PC-3 (cell line): ENCODE data around the gene FARP1. TPM values are rescaled to one million over a fixed set of nuclear protein-coding genes. Genes with fewer than 3 reads are reported as not detected.

ENCODE experiments used
- ATAC-seq: fragments of 200-7000 bp; cut with Tn5 transposase; 2 replicates; pipeline ENCODE4 v1.9.1; 2020; ENCODE audit warnings: mild to moderate bottlenecking, moderate library complexity
- BruUV-seq: library from RNA; stranded (reverse); fragments of 400-500 nt; replicated peaks from 2 replicates; lab custom pipeline; 2021; lab: Mats Ljungman, UMichigan
- CTCF ChIA-PET: fragments of 300-600 bp; sonication (Branson Sonifier 250); formaldehyde crosslinking; loops from one replicate; lab custom pipeline; 2022; ENCODE audit warnings: antibody characterized with exemption; lab: Charles Lee
- POLR2A ChIA-PET: fragments of 300-600 bp; sonication (Branson Sonifier 250); formaldehyde crosslinking; loops from one replicate; lab custom pipeline; 2022; ENCODE audit warnings: antibody characterized with exemption; ENCODE audit not compliant: unreplicated experiment; lab: Charles Lee
- DNase-seq: peaks from one replicate; pipeline ENCODE4 v3.0.0-alpha.2; 2015
- H2AFZ ChIP-seq: fragments of 300-600 bp; sonication (generic); 2 replicates; pipeline ENCODE4 v1.6.0; 2016; ENCODE audit warnings: antibody characterized with exemption, low read length
- H3F3A ChIP-seq: fragments of 300-600 bp; sonication (generic); one replicate; pipeline ENCODE4 v1.6.0; 2017; ENCODE audit warnings: antibody characterized with exemption, low read length, control low read depth, mild to moderate bottlenecking; ENCODE audit not compliant: unreplicated experiment
- H3K27ac ChIP-seq: fragments of 300-600 bp; sonication (generic); 2 replicates; pipeline ENCODE4 v1.5.1; 2016; ENCODE audit warnings: mild to moderate bottlenecking, low read length
- H3K27me3 ChIP-seq: fragments of 300-600 bp; sonication (generic); 2 replicates; pipeline ENCODE4 v1.6.1; 2016; ENCODE audit warnings: low read length, mixed read lengths
- H3K36me3 ChIP-seq: fragments of 300-600 bp; sonication (generic); 2 replicates; pipeline ENCODE4 v1.6.1; 2016; ENCODE audit warnings: low read depth, mixed run types, low read length, mixed read lengths
- H3K4me1 ChIP-seq: fragments of 300-600 bp; sonication (generic); 2 replicates; pipeline ENCODE4 v1.5.1; 2016; ENCODE audit warnings: low read length; ENCODE audit not compliant: insufficient read depth
- H3K4me2 ChIP-seq: fragments of 300-600 bp; sonication (generic); 2 replicates; pipeline ENCODE4 v1.6.0; 2016; ENCODE audit warnings: low read length
- H3K4me3 ChIP-seq: fragments of 300-600 bp; sonication (generic); 2 replicates; pipeline ENCODE4 v1.5.1; 2016; ENCODE audit warnings: mild to moderate bottlenecking, low read length, mixed read lengths
- H3K79me2 ChIP-seq: fragments of 300-600 bp; sonication (generic); 2 replicates; pipeline ENCODE4 v1.6.1; 2017; ENCODE audit warnings: low read length, mixed read lengths
- H3K9ac ChIP-seq: fragments of 300-600 bp; sonication (generic); 2 replicates; pipeline ENCODE4 v1.6.0; 2016; ENCODE audit warnings: mild to moderate bottlenecking, low read length
- H3K9me2 ChIP-seq: fragments of 300-600 bp; sonication (generic); replicated peaks from 2 replicates; pipeline ENCODE4 v1.6.1; 2016; ENCODE audit warnings: mixed run types, low read length, mixed read lengths
- H3K9me3 ChIP-seq: fragments of 300-600 bp; sonication (generic); 2 replicates; pipeline ENCODE4 v1.6.1; 2016; ENCODE audit warnings: low read length, mixed read lengths
- H4K20me1 ChIP-seq: fragments of 300-600 bp; sonication (generic); 2 replicates; pipeline ENCODE4 v1.6.1; 2016; ENCODE audit warnings: low read length, mixed read lengths
- EZH2 ChIP-seq: fragments of 300-600 bp; sonication (generic); IDR thresholded peaks from one replicate; pipeline ENCODE4 v1.6.1; 2017; ENCODE audit warnings: antibody characterized with exemption, mild to moderate bottlenecking, low read length; ENCODE audit not compliant: unreplicated experiment
- EZH2phosphoT487 ChIP-seq: fragments of 300-600 bp; sonication (generic); IDR thresholded peaks from 2 replicates; pipeline ENCODE4 v1.6.1; 2018; ENCODE audit warnings: mild to moderate bottlenecking, antibody characterized with exemption, low read length, borderline replicate concordance
- intact Hi-C: fragments of 100-400 bp; cut with micrococcal nuclease; formaldehyde crosslinking; loops from 2 replicates; pipeline ENCODE4 v1.9.0; 2023
- total RNA-seq: library from RNA; depleted of rRNA; stranded (reverse); fragments of >200 nt; gene quantifications from 2 replicates; pipeline ENCODE4 v1.2.3, GENCODE V29; 2014
- TF ChIP-seq, protein P1 (sequence below): fragments of 300-600 bp; sonication (generic); conservative IDR thresholded peaks from 2 replicates; pipeline ENCODE4 v1.5.1; 2017; ENCODE audit warnings: antibody characterized with exemption, low read depth, mild to moderate bottlenecking, low read length

The FARP1 gene
- total RNA-seq, 1 experiment from 2014 or later, result 18.2 TPM

GRCh38 chr13:98216135-98216565 is 73.3 kb downstream of the FARP1 start:
- ChIA-PET POLR2A (no interaction called here), CTCF (no interaction called here)
- Histone ChIP-seq H3F3A (peaks cover 12% of the 10 kb centered on the region), H3K4me3 (no peak overlapping the region), H3K79me2 (peaks cover 7% of the 10 kb centered on the region), H3K27me3 (no peaks in the 10 kb centered on the region), H3K9me3 (no peaks in the 10 kb centered on the region), H2AFZ (no peak overlapping the region; the same call in 1 of the 2 replicates), H3K27ac (peak overlapping the region; percentile 97), H3K36me3 (no peaks in the 10 kb centered on the region), H3K9ac (peak overlapping the region; percentile 14; the same call in 1 of the 2 replicates), H3K4me2 (peak overlapping the region; percentile 5; the same call in 1 of the 2 replicates), H3K9me2 (no peaks in the 10 kb centered on the region), H4K20me1 (no peaks in the 10 kb centered on the region), H3K4me1 (peaks cover 48% of the 10 kb centered on the region)
- peak; percentile 23; the same call in 1 of the 2 replicates for ATAC-seq
- no peak for TF ChIP-seq EZH2
- TF ChIP-seq EZH2phosphoT487, result no peak
- TF ChIP-seq, protein P1, sequence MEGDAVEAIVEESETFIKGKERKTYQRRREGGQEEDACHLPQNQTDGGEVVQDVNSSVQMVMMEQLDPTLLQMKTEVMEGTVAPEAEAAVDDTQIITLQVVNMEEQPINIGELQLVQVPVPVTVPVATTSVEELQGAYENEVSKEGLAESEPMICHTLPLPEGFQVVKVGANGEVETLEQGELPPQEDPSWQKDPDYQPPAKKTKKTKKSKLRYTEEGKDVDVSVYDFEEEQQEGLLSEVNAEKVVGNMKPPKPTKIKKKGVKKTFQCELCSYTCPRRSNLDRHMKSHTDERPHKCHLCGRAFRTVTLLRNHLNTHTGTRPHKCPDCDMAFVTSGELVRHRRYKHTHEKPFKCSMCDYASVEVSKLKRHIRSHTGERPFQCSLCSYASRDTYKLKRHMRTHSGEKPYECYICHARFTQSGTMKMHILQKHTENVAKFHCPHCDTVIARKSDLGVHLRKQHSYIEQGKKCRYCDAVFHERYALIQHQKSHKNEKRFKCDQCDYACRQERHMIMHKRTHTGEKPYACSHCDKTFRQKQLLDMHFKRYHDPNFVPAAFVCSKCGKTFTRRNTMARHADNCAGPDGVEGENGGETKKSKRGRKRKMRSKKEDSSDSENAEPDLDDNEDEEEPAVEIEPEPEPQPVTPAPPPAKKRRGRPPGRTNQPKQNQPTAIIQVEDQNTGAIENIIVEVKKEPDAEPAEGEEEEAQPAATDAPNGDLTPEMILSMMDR, result no peak
- intact Hi-C loops, result no loop called here
- DNase-seq, result peak; percentile 69
- no TSS peak for BruUV-seq

- no TSS peak for BruUV-seq
- ChIA-PET POLR2A (no interaction called here), CTCF (no interaction called here)
- no peaks in the 10 kb centered on the region for H3K27me3 ChIP-seq
- H3K4me3 ChIP-seq, result no peak overlapping the region
- H3K4me2 ChIP-seq, result no peak overlapping the region
- TF ChIP-seq, protein P1, result no peak
- TF ChIP-seq EZH2phosphoT487, result no peak
- no peak for TF ChIP-seq EZH2
- no peaks in the 10 kb centered on the region for H3K36me3 ChIP-seq
- DNase-seq (no peak), ATAC-seq (no peak)
- peaks cover 12% of the 10 kb centered on the region for H3F3A ChIP-seq
- H3K27ac ChIP-seq, result peak overlapping the region; percentile 97
- H3K4me1 ChIP-seq, result peaks cover 50% of the 10 kb centered on the region
- no peaks in the 10 kb centered on the region for H4K20me1 ChIP-seq
- no peaks in the 10 kb centered on the region for H3K9me3 ChIP-seq
- H3K9ac ChIP-seq, result 0 out of 2 replicates have a peak overlapping the region, but pooled peaks have one; percentile 14
- H2AFZ ChIP-seq, result no peak overlapping the region
- no peaks in the 10 kb centered on the region for H3K9me2 ChIP-seq
- intact Hi-C loops, result no loop called here
- peaks cover under 1% of the 10 kb centered on the region for H3K79me2 ChIP-seq
Observed at GRCh38 chr13:98216711-98217285, 73.9 kb downstream of the FARP1 start.

- ChIA-PET CTCF (no interaction called here), POLR2A (no interaction called here)
- Histone ChIP-seq H2AFZ (no peak overlapping the region), H3K9ac (no peak overlapping the region), H3K4me1 (peaks cover 50% of the 10 kb centered on the region), H3K4me3 (no peak overlapping the region), H3K36me3 (no peaks in the 10 kb centered on the region), H3K4me2 (no peak overlapping the region), H3K27me3 (no peaks in the 10 kb centered on the region), H3K79me2 (no peaks in the 10 kb centered on the region; the same call in none of the 2 replicates), H3K27ac (no peak overlapping the region), H4K20me1 (no peaks in the 10 kb centered on the region), H3K9me3 (no peaks in the 10 kb centered on the region), H3K9me2 (no peaks in the 10 kb centered on the region), H3F3A (peaks cover 12% of the 10 kb centered on the region)
- ATAC-seq (no peak), DNase-seq (no peak)
- intact Hi-C loops, result no loop called here
- TF ChIP-seq EZH2, result no peak
- no peak for TF ChIP-seq EZH2phosphoT487
- TF ChIP-seq, protein P1, result no peak
- no TSS peak for BruUV-seq
Observed at GRCh38 chr13:98217597-98217996, 74.7 kb downstream of the FARP1 start.
